Ishikawa (cell line): Measurements from ENCODE around the gene CHST11.

Source experiments
- CEBPB ChIP-seq: IDR thresholded peaks from 2 replicates; pipeline ENCODE4 v1.6.1; 2012
- CREB1 ChIP-seq: IDR thresholded peaks from 2 replicates; pipeline ENCODE4 v1.6.1; 2012; ENCODE audit warnings: low read depth
- EGR1 ChIP-seq: IDR thresholded peaks from 2 replicates; pipeline ENCODE4 v1.6.1; 2012
- EP300 ChIP-seq: IDR thresholded peaks from 2 replicates; pipeline ENCODE4 v1.6.1; 2012; ENCODE audit warnings: borderline replicate concordance
- FOXM1 ChIP-seq: IDR thresholded peaks from 2 replicates; pipeline ENCODE4 v1.6.1; 2012; ENCODE audit warnings: low read depth, borderline replicate concordance
- NFIC ChIP-seq: IDR thresholded peaks from 2 replicates; pipeline ENCODE4 v1.6.1; 2012
- RAD21 ChIP-seq: IDR thresholded peaks from 2 replicates; pipeline ENCODE4 v1.6.1; 2012; ENCODE audit warnings: low read depth
- TAF1 ChIP-seq: IDR thresholded peaks from 2 replicates; pipeline ENCODE4 v1.6.1; 2012; ENCODE audit warnings: low read depth, mild to moderate bottlenecking
- TCF12 ChIP-seq: IDR thresholded peaks from 2 replicates; pipeline ENCODE4 v1.6.1; 2012; ENCODE audit warnings: low read depth
- TEAD4 ChIP-seq: IDR thresholded peaks from 2 replicates; pipeline ENCODE4 v1.6.1; 2012
- YY1 ChIP-seq: IDR thresholded peaks from 2 replicates; pipeline ENCODE4 v1.6.1; 2012; ENCODE audit warnings: low read depth
- ZBTB7A ChIP-seq: IDR thresholded peaks from 2 replicates; pipeline ENCODE4 v1.6.1; 2012; ENCODE audit warnings: low read depth
- TF ChIP-seq, protein P1 (sequence below): IDR thresholded peaks from 2 replicates; pipeline ENCODE4 v1.6.1; 2012
- TF ChIP-seq, protein P2 (sequence below): IDR thresholded peaks from 2 replicates; pipeline ENCODE4 v1.6.1; 2012
- TF ChIP-seq, protein P3 (sequence below): IDR thresholded peaks from 2 replicates; pipeline ENCODE4 v1.6.1; 2012; ENCODE audit warnings: low read depth, mild to moderate bottlenecking

CHST11 gene

DNA sequence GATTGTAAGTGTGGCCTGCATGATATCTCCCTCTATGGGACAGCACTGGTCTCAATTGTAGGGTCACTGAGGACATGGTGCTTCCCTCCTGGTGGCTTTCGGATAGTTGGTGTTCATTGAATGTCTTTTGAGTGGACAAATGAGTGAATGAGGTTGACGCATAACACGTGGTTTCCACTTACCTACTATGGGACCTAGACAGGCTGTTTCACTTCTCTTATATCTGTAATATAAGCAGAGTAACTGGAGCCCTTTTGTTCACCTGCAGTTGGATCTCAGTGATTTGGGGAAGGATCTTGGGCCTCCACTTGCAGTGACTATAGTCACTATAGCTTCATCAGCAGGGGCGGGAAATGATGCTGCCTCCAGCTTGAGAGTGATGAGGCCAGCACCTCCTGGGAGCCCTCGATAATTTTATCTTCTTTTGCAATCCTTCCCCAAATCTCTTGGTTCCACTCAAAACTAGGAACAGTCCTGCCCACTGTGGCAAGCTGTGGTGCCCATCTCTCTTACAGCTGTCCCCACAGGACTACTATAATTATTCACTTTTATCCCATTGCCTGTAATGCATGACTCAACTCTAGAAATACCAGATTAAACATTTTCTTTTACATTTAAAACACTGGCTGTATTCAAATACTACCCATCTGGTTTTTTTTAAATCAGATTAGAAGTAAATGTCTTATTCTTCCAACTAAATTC is 242.9 kb downstream of the CHST11 start:
- TF ChIP-seq, protein P1, sequence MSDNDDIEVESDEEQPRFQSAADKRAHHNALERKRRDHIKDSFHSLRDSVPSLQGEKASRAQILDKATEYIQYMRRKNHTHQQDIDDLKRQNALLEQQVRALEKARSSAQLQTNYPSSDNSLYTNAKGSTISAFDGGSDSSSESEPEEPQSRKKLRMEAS, result no peak
- TF ChIP-seq RAD21 (no peak), TAF1 (no peak), CEBPB (no peak), TEAD4 (no peak), YY1 (no peak), ZBTB7A (no peak), FOXM1 (no peak), EGR1 (no peak)
- TF ChIP-seq, protein P2, sequence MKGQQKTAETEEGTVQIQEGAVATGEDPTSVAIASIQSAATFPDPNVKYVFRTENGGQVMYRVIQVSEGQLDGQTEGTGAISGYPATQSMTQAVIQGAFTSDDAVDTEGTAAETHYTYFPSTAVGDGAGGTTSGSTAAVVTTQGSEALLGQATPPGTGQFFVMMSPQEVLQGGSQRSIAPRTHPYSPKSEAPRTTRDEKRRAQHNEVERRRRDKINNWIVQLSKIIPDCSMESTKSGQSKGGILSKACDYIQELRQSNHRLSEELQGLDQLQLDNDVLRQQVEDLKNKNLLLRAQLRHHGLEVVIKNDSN, result no peak
- TF ChIP-seq, protein P3, sequence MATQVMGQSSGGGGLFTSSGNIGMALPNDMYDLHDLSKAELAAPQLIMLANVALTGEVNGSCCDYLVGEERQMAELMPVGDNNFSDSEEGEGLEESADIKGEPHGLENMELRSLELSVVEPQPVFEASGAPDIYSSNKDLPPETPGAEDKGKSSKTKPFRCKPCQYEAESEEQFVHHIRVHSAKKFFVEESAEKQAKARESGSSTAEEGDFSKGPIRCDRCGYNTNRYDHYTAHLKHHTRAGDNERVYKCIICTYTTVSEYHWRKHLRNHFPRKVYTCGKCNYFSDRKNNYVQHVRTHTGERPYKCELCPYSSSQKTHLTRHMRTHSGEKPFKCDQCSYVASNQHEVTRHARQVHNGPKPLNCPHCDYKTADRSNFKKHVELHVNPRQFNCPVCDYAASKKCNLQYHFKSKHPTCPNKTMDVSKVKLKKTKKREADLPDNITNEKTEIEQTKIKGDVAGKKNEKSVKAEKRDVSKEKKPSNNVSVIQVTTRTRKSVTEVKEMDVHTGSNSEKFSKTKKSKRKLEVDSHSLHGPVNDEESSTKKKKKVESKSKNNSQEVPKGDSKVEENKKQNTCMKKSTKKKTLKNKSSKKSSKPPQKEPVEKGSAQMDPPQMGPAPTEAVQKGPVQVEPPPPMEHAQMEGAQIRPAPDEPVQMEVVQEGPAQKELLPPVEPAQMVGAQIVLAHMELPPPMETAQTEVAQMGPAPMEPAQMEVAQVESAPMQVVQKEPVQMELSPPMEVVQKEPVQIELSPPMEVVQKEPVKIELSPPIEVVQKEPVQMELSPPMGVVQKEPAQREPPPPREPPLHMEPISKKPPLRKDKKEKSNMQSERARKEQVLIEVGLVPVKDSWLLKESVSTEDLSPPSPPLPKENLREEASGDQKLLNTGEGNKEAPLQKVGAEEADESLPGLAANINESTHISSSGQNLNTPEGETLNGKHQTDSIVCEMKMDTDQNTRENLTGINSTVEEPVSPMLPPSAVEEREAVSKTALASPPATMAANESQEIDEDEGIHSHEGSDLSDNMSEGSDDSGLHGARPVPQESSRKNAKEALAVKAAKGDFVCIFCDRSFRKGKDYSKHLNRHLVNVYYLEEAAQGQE, result no peak

DNA sequence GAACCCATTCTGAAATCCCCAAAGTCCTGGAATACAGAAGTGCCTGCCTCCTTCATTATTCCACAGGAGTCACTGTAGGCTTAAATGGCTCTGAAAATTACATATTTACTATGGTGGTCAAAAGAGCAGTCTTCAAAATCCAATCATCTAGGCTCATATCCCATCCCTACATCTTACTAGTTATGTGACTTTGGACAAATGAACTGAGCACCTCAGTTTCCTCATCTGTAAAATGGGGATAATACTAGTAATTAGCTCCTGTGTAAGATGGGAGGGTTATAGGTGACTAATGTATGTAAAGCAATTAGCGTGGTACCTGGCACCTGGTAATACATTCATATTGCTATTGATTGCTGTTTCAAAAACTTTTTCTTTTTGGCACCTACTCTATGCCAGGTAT is 243.6 kb downstream of the CHST11 start:
- TF ChIP-seq YY1, result no peak
- no peak for TF ChIP-seq RAD21
- no peak for TF ChIP-seq CEBPB
- TF ChIP-seq EP300, result no peak
- TF ChIP-seq, protein P2, result no peak

DNA sequence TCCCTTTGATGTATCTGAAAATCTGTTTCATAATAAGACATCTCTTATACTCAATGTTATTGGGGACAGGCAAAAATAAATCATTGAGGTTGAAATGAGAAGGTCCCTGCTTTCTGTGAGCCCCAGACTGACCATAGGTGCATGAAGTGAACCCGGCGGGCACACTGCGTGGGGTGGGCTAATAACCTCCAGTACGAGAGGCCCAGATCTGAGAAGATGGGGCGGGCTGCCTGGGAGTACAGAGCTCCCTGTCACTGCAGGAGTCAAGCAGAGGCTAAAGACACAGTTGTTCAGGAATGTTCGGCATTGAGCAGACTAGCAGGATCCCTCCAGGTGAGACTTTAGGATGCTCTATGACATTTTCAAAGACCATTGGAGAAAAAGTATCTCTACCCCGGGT is 244.6 kb downstream of the CHST11 start:
- no peak for TF ChIP-seq EGR1
- no peak for TF ChIP-seq TEAD4
- TF ChIP-seq TAF1, result no peak
- TF ChIP-seq EP300, result no peak
- no peak for TF ChIP-seq CREB1
- no peak for TF ChIP-seq TCF12
- no peak for TF ChIP-seq CEBPB
- TF ChIP-seq, protein P2, result no peak
- TF ChIP-seq FOXM1, result no peak

DNA sequence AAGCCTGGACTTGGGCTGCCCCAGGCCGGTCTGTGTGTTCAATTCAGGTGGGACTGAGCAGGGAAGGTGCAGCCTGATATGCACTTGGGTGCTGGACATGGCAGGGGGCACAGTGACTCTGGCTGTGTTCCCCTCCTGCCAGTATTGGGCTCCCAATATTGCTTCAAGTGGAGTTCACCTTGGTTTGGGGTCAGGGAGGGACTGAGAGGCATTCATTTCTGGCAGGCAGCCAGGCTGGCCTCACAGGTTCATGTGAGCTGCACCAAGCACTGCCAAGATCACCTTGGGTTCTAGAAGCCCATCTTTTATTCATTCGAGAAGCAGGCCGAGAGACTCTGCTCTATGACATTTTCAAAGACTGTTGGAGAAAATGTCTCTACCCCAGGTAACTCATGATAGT is 245.0 kb downstream of the CHST11 start:
- TF ChIP-seq TEAD4, result no peak
- TF ChIP-seq, protein P1, result no peak
- TF ChIP-seq NFIC, result no peak
- TF ChIP-seq EP300, result no peak
- TF ChIP-seq, protein P3, result no peak
- no peak for TF ChIP-seq TCF12
- no peak for TF ChIP-seq YY1
- no peak for TF ChIP-seq FOXM1
- no peak for TF ChIP-seq RAD21

DNA sequence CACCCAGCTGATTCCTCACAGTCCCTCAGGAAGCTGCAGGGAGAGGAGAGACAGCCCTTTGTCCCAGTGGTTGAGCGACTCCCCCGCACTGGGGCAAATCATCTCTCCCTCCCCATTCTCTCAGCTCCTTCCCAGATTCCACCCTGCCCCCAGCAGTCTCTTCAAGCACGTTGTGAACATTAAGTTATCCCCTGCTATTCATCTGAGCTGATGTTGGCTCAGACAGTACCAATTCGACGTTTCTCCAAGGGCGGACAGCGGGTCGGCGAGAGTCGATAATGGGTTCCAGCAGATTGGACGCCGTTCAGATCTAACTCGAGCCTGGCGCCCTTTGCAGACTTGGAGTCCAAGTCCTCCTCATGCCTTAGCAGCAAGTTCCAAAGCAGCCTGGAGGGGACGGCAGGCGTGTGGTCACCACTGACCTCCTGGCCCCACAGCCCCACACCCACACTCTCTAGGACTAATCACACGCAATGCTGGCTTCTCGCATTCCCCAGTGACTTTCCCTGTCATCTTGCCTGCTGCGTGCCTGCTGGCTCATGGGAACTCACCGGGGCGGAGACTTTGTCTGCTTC is 245.9 kb downstream of the CHST11 start:
- TF ChIP-seq NFIC (no peak), YY1 (no peak), EGR1 (no peak), TCF12 (no peak), TAF1 (no peak), CREB1 (no peak), RAD21 (no peak), TEAD4 (no peak), CEBPB (no peak), EP300 (no peak), FOXM1 (no peak), ZBTB7A (no peak)
- TF ChIP-seq, protein P3, result no peak
- TF ChIP-seq, protein P2, result no peak
- TF ChIP-seq, protein P1, result no peak
